H1 (cell line): ENCODE results near the gene CACNA1C. TPM values are rescaled to one million over a fixed set of nuclear protein-coding genes. Genes with fewer than 3 reads are reported as not detected.
A peak's percentile ranks its signal among the peaks of the same experiment; 100 is the strongest.

ENCODE experiments used
- CTCF ChIA-PET: fragments of 300-600 bp; sonication (Branson Sonifier 250); formaldehyde crosslinking; loops from one replicate; lab custom pipeline; 2021; ENCODE audit not compliant: partially characterized antibody; lab: Charles Lee
- POLR2A ChIA-PET: fragments of 300-600 bp; sonication (Branson Sonifier 250); formaldehyde crosslinking; loops from one replicate; lab custom pipeline; 2021; ENCODE audit warnings: inconsistent platforms; ENCODE audit not compliant: partially characterized antibody; lab: Charles Lee
- DNase-seq, 2 experiments: peaks; one replicate each; pipeline versions ENCODE4 v3.0.0 to v3.0.0-alpha.2; 2010 to 2022; ENCODE audit warnings: low spot score in 2 of 2, low read depth in 1 of 2, mixed read lengths in 1 of 2
- FAIRE-seq: peaks from 2 replicates; lab custom pipeline; 2011; peaks lifted over from hg19 to GRCh38; lab: Jason Lieb, UNC
- H2AFZ ChIP-seq: 2 replicates; pipeline ENCODE4 v1.8.1; 2012; ENCODE audit warnings: low read length, inconsistent platforms
- H2AK5ac ChIP-seq: 2 replicates; pipeline ENCODE4 v1.6.1; 2013; ENCODE audit warnings: low read depth, low read length
- H2BK120ac ChIP-seq: replicated peaks from 2 replicates; pipeline ENCODE3; 2013; ENCODE audit warnings: low read depth, low read length, inconsistent platforms
- H2BK12ac ChIP-seq: 2 replicates; pipeline ENCODE4 v1.6.1; 2013; ENCODE audit warnings: low read depth, low read length
- H2BK15ac ChIP-seq: 2 replicates; pipeline ENCODE4 v1.6.1; 2013; ENCODE audit warnings: low read length
- H2BK20ac ChIP-seq: 2 replicates; pipeline ENCODE4 v1.6.1; 2013; ENCODE audit warnings: low read length
- H2BK5ac ChIP-seq: 2 replicates; pipeline ENCODE4 v1.6.1; 2013; ENCODE audit warnings: low read depth, low read length
- H3K14ac ChIP-seq: 2 replicates; pipeline ENCODE4 v1.6.1; 2013; ENCODE audit warnings: inconsistent platforms; ENCODE audit not compliant: insufficient read length
- H3K18ac ChIP-seq: 2 replicates; pipeline ENCODE4 v1.6.1; 2013; ENCODE audit warnings: low read length; ENCODE audit errors: extremely low read depth
- H3K23ac ChIP-seq: 2 replicates; pipeline ENCODE4 v1.6.1; 2013; ENCODE audit warnings: inconsistent platforms; ENCODE audit not compliant: insufficient read length
- H3K23me2 ChIP-seq: 2 replicates; pipeline ENCODE4 v1.6.1; 2013; ENCODE audit warnings: low read depth, low read length
- H3K27ac ChIP-seq: 2 replicates; pipeline ENCODE4 v1.6.1; 2011; ENCODE audit warnings: low read depth, low read length, inconsistent platforms
- H3K27me3 ChIP-seq, 4 experiments: replicated peaks in 1 of 4; 1 replicate in 1 of 4; 2 replicates in 3 of 4; pipeline versions ENCODE4 v1.6.1 to v1.8.1; 2011 to 2013; ENCODE audit warnings: low read length in 3 of 4, mild to moderate bottlenecking in 3 of 4, inconsistent platforms in 2 of 4, mixed read lengths in 2 of 4, moderate library complexity in 1 of 4; ENCODE audit not compliant: control insufficient read depth in 3 of 4, insufficient read depth in 3 of 4; ENCODE audit errors: extremely low read depth in 1 of 4
- H3K36me3 ChIP-seq, 4 experiments: 2 replicates each; pipeline versions ENCODE4 v1.6.1 to v1.8.1; 2011 to 2013; ENCODE audit warnings: mild to moderate bottlenecking in 4 of 4, low read length in 3 of 4, moderate library complexity in 2 of 4, control low read depth in 1 of 4, inconsistent platforms in 1 of 4; ENCODE audit not compliant: insufficient read depth in 4 of 4, control insufficient read depth in 2 of 4
- H3K4ac ChIP-seq: replicated peaks from 2 replicates; pipeline ENCODE3; 2013; ENCODE audit warnings: low read length, low read depth, mixed read lengths, inconsistent platforms; ENCODE audit not compliant: insufficient read length
- H3K4me1 ChIP-seq, 4 experiments: replicated peaks in 1 of 4; 1 replicate in 1 of 4; 2 replicates in 3 of 4; pipeline versions ENCODE4 v1.6.1 to v1.8.1; 2011 to 2013; ENCODE audit warnings: low read length in 3 of 4, inconsistent platforms in 2 of 4, mixed read lengths in 1 of 4; ENCODE audit not compliant: insufficient read depth in 4 of 4, control insufficient read depth in 3 of 4
- H3K4me2 ChIP-seq, 2 experiments: 2 replicates each; pipeline versions ENCODE4 v1.6.1 to v1.8.1; 2011 to 2013; ENCODE audit warnings: low read depth in 2 of 2, low read length in 2 of 2, control low read depth in 1 of 2, inconsistent platforms in 1 of 2, mild to moderate bottlenecking in 1 of 2; ENCODE audit not compliant: insufficient read depth in 1 of 2
- H3K4me3 ChIP-seq, 4 experiments: fragments of 200-600, 300-600 bp in 1 of 4; sonication (generic), shearing (Covaris generic), sonication (Bioruptor Twin) in 1 of 4; 2 replicates each; pipeline versions ENCODE4 v1.5.1 to v1.8.1; 2011 to 2016; ENCODE audit warnings: low read length in 4 of 4, low read depth in 3 of 4, control low read depth in 2 of 4, inconsistent platforms in 2 of 4, mild to moderate bottlenecking in 2 of 4, mixed read lengths in 1 of 4, moderate library complexity in 1 of 4; ENCODE audit not compliant: insufficient read depth in 2 of 4; ENCODE audit errors: extremely low read depth in 1 of 4
- H3K56ac ChIP-seq: replicated peaks from 2 replicates; pipeline ENCODE3; 2013; ENCODE audit warnings: low read depth, mild to moderate bottlenecking, mixed read lengths, low read length, inconsistent platforms; ENCODE audit not compliant: insufficient read length
- H3K79me1 ChIP-seq: 2 replicates; pipeline ENCODE4 v1.6.1; 2013; ENCODE audit warnings: low read depth, low read length, control low read depth
- H3K79me2 ChIP-seq, 2 experiments: 2 replicates each; pipeline versions ENCODE4 v1.6.1 to v1.8.1; 2012 to 2013; ENCODE audit warnings: low read length in 2 of 2, mild to moderate bottlenecking in 2 of 2, inconsistent platforms in 1 of 2; ENCODE audit not compliant: insufficient read depth in 2 of 2, control insufficient read depth in 1 of 2
- H3K9ac ChIP-seq, 4 experiments: replicated peaks in 1 of 4; 1 replicate in 1 of 4; 2 replicates in 3 of 4; pipeline versions ENCODE4 v1.6.1 to v1.8.1; 2011 to 2013; ENCODE audit warnings: low read depth in 3 of 4, low read length in 3 of 4, control low read depth in 2 of 4, mild to moderate bottlenecking in 2 of 4, moderate library complexity in 2 of 4, inconsistent platforms in 1 of 4; ENCODE audit errors: extremely low read depth in 1 of 4
- H3K9me3 ChIP-seq, 2 experiments: 2 replicates each; pipeline versions ENCODE4 v1.6.1 to v1.8.1; 2012 to 2013; ENCODE audit warnings: mild to moderate bottlenecking in 2 of 2, moderate library complexity in 2 of 2, control low read depth in 1 of 2, inconsistent platforms in 1 of 2, low read depth in 1 of 2, low read length in 1 of 2, mixed read lengths in 1 of 2; ENCODE audit not compliant: insufficient read depth in 2 of 2
- H4K20me1 ChIP-seq, 2 experiments: replicated peaks in 1 of 2; 2 replicates each; pipeline versions ENCODE3 to v1.8.1; 2011 to 2013; ENCODE audit warnings: inconsistent platforms in 2 of 2, low read length in 2 of 2, mild to moderate bottlenecking in 1 of 2; ENCODE audit not compliant: insufficient read depth in 2 of 2, control insufficient read depth in 1 of 2
- H4K5ac ChIP-seq: 2 replicates; pipeline ENCODE4 v1.6.1; 2013; ENCODE audit warnings: low read length, low read depth, mixed read lengths, inconsistent platforms; ENCODE audit not compliant: insufficient read length
- H4K8ac ChIP-seq: 2 replicates; pipeline ENCODE4 v1.8.0; 2013; ENCODE audit warnings: mild to moderate bottlenecking, moderate library complexity, low read length, inconsistent platforms; ENCODE audit not compliant: insufficient read depth; ENCODE audit errors: extremely low read depth
- H4K91ac ChIP-seq: replicated peaks from 2 replicates; pipeline ENCODE3; 2013; ENCODE audit warnings: low read length, mixed read lengths, inconsistent platforms; ENCODE audit not compliant: insufficient read length
- ASH2L ChIP-seq: fragments of 200-600, 300-600 bp; sonication (generic); IDR thresholded peaks from one replicate; pipeline ENCODE4 v1.7.1; 2017; ENCODE audit warnings: low read length
- HDAC6 ChIP-seq: IDR thresholded peaks from one replicate; pipeline ENCODE4 v1.7.1; 2012; ENCODE audit warnings: low read depth, mild to moderate bottlenecking, inconsistent platforms, low read length, moderate library complexity
- RAD21 ChIP-seq, 2 experiments: IDR thresholded peaks in 1 of 2; conservative IDR thresholded peaks in 1 of 2; 2 replicates each; pipeline ENCODE4 v1.6.1; 2011; ENCODE audit warnings: low read depth in 2 of 2, low read length in 2 of 2, improper control_type of control experiment in 1 of 2, inconsistent platforms in 1 of 2, mild to moderate bottlenecking in 1 of 2, moderate library complexity in 1 of 2
- RBBP5 ChIP-seq: IDR thresholded peaks from 2 replicates; pipeline ENCODE4 v1.7.1; 2012; ENCODE audit warnings: low read depth, mild to moderate bottlenecking, inconsistent platforms, low read length, moderate library complexity, borderline replicate concordance
- WGBS, 2 experiments: shearing (Covaris generic) in 1 of 2; methylation state at CpG; one replicate each; pipeline versions ENCODE4 v1.1.6 to v1.1.7; 2013 to 2015; ENCODE audit warnings: low lambda C conversion rate in 2 of 2, mixed read lengths in 2 of 2, inconsistent platforms in 1 of 2, low coverage in 1 of 2, missing lambda C conversion rate in 1 of 2; ENCODE audit not compliant: insufficient replicate concordance in 2 of 2, insufficient coverage in 1 of 2, insufficient read length in 1 of 2; ENCODE audit errors: extremely low coverage in 1 of 2, missing lambda C conversion rate in 1 of 2; 5-methylcytosine and 5-hydroxymethylcytosine counted together
- polyA plus RNA-seq, 7 experiments: library from polyadenylated mRNA; depleted of rRNA in 3 of 7; stranded (reverse) in 5 of 7; unstranded in 2 of 7; fragments of >200 nt in 5 of 7; fragments of 200-250 nt in 2 of 7; gene quantifications; 1 replicate in 5 of 7; 2 replicates in 1 of 7; 4 replicates in 1 of 7; pipeline versions ENCODE4 v1.2.1 to v1.2.3, GENCODE V29; 2011 to 2013; ENCODE audit warnings: missing spikeins in 2 of 7, mixed read lengths in 2 of 7
- total RNA-seq: library from RNA; stranded (reverse); fragmentation: NEBNext Ultra II Directional; extraction: Animal tissue kit (Norgen Biotek cat#: 25700); gene quantifications from 2 replicates; pipeline ENCODE4 v1.2.1, GENCODE V29; 2021

CACNA1C gene
- total and polyA plus RNA-seq, 2 of the 8 experiments (the other 6 are each of a cell fraction or from before 2014, with no cell fraction given), result 1.3 TPM

- no peak overlapping the region for H3K4me3 ChIP-seq
- FAIRE-seq, result no peak
- no peak overlapping the region for H2BK12ac ChIP-seq
- H2AFZ ChIP-seq, result no peak overlapping the region
- 86% methylated on average over 10 of the region's 10 CpGs; no CpG with 5 or more reads in 1 of the 2 experiments for WGBS, 2 experiments
- H3K27me3 ChIP-seq, result no peaks in the 10 kb centered on the region
- no peak for TF ChIP-seq HDAC6
- TF ChIP-seq ASH2L, result no peak
- TF ChIP-seq RAD21 (IDR thresholded peaks at IDR 0.05 in 1 of 2, conservative IDR thresholded peaks at IDR 0.05 in 1 of 2; ENCODE audit: low read depth in 2 of 2, low read length in 2 of 2), result peak in 1 of 2 experiments; percentile 9; a peak in 1 of 4 replicates
- no peak for TF ChIP-seq RBBP5
- H3K23me2 ChIP-seq, result no peaks in the 10 kb centered on the region
- ChIA-PET CTCF (interaction anchor here (0.6 to 3.3 kb wide), 20 partner anchors 10 to 717 kb away, joined by 3 to 23 read pairs (median 5); no protein-coding TSS in a partner anchor), POLR2A (no interaction called here)
- H2BK15ac ChIP-seq, result no peak overlapping the region
- H2BK5ac ChIP-seq, result no peak overlapping the region
- no peaks in the 10 kb centered on the region for H4K20me1 ChIP-seq
- no peaks in the 10 kb centered on the region for H3K79me2 ChIP-seq
- H3K23ac ChIP-seq, result no peak overlapping the region
- no peak overlapping the region for H4K5ac ChIP-seq
- no peak overlapping the region for H2AK5ac ChIP-seq
- no peak overlapping the region for H2BK20ac ChIP-seq
- no peak overlapping the region for H3K9ac ChIP-seq
- no peak overlapping the region for H3K27ac ChIP-seq
- H3K36me3 ChIP-seq, result no peaks in the 10 kb centered on the region
- H3K4me2 ChIP-seq, result no peak overlapping the region
- H3K4ac ChIP-seq, result no peak overlapping the region
- no peak for DNase-seq
- no peak overlapping the region for H4K8ac ChIP-seq
- H3K56ac ChIP-seq, result no peak overlapping the region
- H3K18ac ChIP-seq, result no peak overlapping the region
- H2BK120ac ChIP-seq, result no peak overlapping the region
- peaks cover 5 to 10% (median 7%) of the 10 kb centered on the region in 4 experiments for H3K4me1 ChIP-seq
- no peaks in the 10 kb centered on the region for H3K9me3 ChIP-seq
- H4K91ac ChIP-seq, result no peak overlapping the region
- H3K14ac ChIP-seq, result no peak overlapping the region
- H3K79me1 ChIP-seq, result no peaks in the 10 kb centered on the region
Observed at GRCh38 chr12:2640281-2640680, 587.5 kb downstream of the CACNA1C start.
